Measurements from ENCODE around the gene CTSW. TPM values are rescaled to one million over a fixed set of nuclear protein-coding genes. Genes with fewer than 3 reads are reported as not detected.

The CTSW gene
- polyA plus RNA-seq, 1 of the 3 experiments (the other 2 are of a cell fraction), result 0.49 TPM

GRCh38 chr11:65916391-65916790 is 36.8 kb downstream of the CTSW start:
- whole genome bisulfite sequencing (ENCODE audit: low lambda C conversion rate), result 83% methylated on average over 5 of the region's 7 CpGs
- CTCF ChIA-PET, result interaction anchor here (1.3 to 3.3 kb wide), 3 partner anchors 28 to 50 kb away, joined by 3 to 24 read pairs (median 7); partner anchors contain the start of gene FIBP
- peak overlapping the region in 1 of 2 experiments; percentile 28; a peak in 1 of 4 replicates for H3K4me3 ChIP-seq (ENCODE audit: low read depth in 2 of 2, low read length in 1 of 2)

More at GRCh38 chr11:65916391-65916790, 36.8 kb downstream of the CTSW start:
- no peak for DNase-seq
- no peaks in the 10 kb centered on the region for H3K9me3 ChIP-seq
- H3K27ac ChIP-seq (ENCODE audit: low read depth in 2 of 2, low read length in 1 of 2), result peak overlapping the region; percentile 84 to 97; a peak in 3 of 4 replicates
- H4K20me1 ChIP-seq (ENCODE audit: insufficient read depth), result 0 out of 2 replicates have a peak, but pooled peaks cover 4% of the 10 kb centered on the region
- H3K36me3 ChIP-seq (replicated peaks in 1 of 2; ENCODE audit: control insufficient read depth in 1 of 2, insufficient read depth in 2 of 2, low read length in 1 of 2), result peaks cover 2 to 4% of the 10 kb centered on the region in 2 experiments
- no peak overlapping the region for H2AFZ ChIP-seq (ENCODE audit: low read depth)
- H3K9ac ChIP-seq, result peak overlapping the region; percentile 99; the same call in 1 of the 2 replicates
- POLR2A ChIA-PET, result no interaction called here
- no peaks in the 10 kb centered on the region for H3K9me2 ChIP-seq
- peak overlapping the region; percentile 96 for H3K4me2 ChIP-seq
- no peaks in the 10 kb centered on the region for H3K27me3 ChIP-seq (ENCODE audit: insufficient read depth)
- H3K4me1 ChIP-seq (ENCODE audit: control insufficient read depth in 1 of 2, insufficient read depth in 2 of 2, low read depth in 1 of 2, low read length in 1 of 2), result peaks cover 37 to 65% of the 10 kb centered on the region in 2 experiments; a peak in 3 of 4 replicates
- H3F3A ChIP-seq (replicated peaks; ENCODE audit: insufficient read depth), result peaks cover 22% of the 10 kb centered on the region
- peaks cover 78% of the 10 kb centered on the region for H3K79me2 ChIP-seq (ENCODE audit: insufficient read depth)
- TF ChIP-seq EZH2phosphoT487 (IDR thresholded peaks at IDR 0.05; ENCODE audit: borderline replicate concordance, low read depth) (no peak), REST (IDR thresholded peaks at IDR 0.05; ENCODE audit: low read depth, low read length) (no peak), EP300 (IDR thresholded peaks at IDR 0.05; ENCODE audit: borderline replicate concordance in 1 of 2, low read depth in 1 of 2, low read length in 1 of 2) (no peak), MXI1 (IDR thresholded peaks at IDR 0.05; ENCODE audit: low read depth, low read length) (no peak), GABPA (IDR thresholded peaks at IDR 0.05; ENCODE audit: low read depth) (no peak), FOSL2 (IDR thresholded peaks at IDR 0.05; ENCODE audit: borderline replicate concordance, low read depth) (no peak), NFIC (IDR thresholded peaks at IDR 0.05; ENCODE audit: borderline replicate concordance) (no peak), IRF3 (IDR thresholded peaks at IDR 0.05; ENCODE audit: low read depth, low read length) (no peak), MAX (IDR thresholded peaks at IDR 0.05; ENCODE audit: low read depth) (no peak), FOXM1 (IDR thresholded peaks at IDR 0.05; ENCODE audit: low read depth) (no peak), NRF1 (IDR thresholded peaks at IDR 0.05; ENCODE audit: low read depth, low read length) (no peak), SIN3A (IDR thresholded peaks at IDR 0.05; ENCODE audit: borderline replicate concordance, low read depth, low read length) (no peak), RCOR1 (IDR thresholded peaks at IDR 0.05; ENCODE audit: low read length) (no peak), YY1 (IDR thresholded peaks at IDR 0.05; ENCODE audit: low read depth) (no peak), RXRA (IDR thresholded peaks at IDR 0.05; ENCODE audit: borderline replicate concordance, low read depth) (no peak), RFX5 (IDR thresholded peaks at IDR 0.05; ENCODE audit: low read length) (no peak), RAD21 (IDR thresholded peaks at IDR 0.05; ENCODE audit: low read length) (no peak), CHD2 (IDR thresholded peaks at IDR 0.05; ENCODE audit: low read length, partially characterized antibody) (no peak), FOXJ3 (CRISPR knock-in tag; IDR thresholded peaks at IDR 0.05) (no peak), PBX3 (IDR thresholded peaks at IDR 0.05) (no peak)

All from SK-N-SH (cell line).